ENCODE measurements around the gene CCHCR1. TPM values are rescaled to one million over a fixed set of nuclear protein-coding genes. Genes with fewer than 3 reads are reported as not detected.

CCHCR1 gene
- total and polyA plus RNA-seq, 5 donors = 9.6 to 16.7 (median 12.3) TPM

DNA sequence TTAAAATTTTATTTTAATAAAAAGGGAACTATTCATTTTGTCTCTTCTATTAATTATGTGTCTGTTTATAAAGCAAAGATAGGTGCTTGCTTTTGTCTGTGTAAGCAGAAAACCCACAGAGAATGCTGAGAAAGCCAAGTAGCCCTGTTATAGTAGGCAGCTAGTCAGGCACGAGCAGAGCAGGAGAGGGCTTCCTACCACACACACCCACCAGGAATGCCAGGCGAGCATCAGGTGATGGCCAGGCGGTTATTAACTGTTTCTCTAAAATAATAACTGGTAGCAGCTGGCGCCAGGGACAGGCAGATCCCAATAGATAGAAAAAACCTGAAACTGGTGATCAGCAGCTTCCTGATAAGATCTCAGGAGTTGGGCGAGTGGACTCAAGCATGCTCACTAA is 60.9 kb downstream of the CCHCR1 start:
- no peak for ATAC-seq
- Histone ChIP-seq H3K27ac (ENCODE audit: low read length) (no peak overlapping the region), H3K4me1 (ENCODE audit: control insufficient read depth, insufficient read depth, low read length) (peaks cover 7% of the 10 kb centered on the region), H3K9me3 (ENCODE audit: control insufficient read depth, low read length) (no peaks in the 10 kb centered on the region), H3K4me3 (ENCODE audit: low read length) (no peak overlapping the region), H3K27me3 (ENCODE audit: control insufficient read depth, insufficient read depth) (no peaks in the 10 kb centered on the region)
- DNase-seq = no peak
- 75% methylated on average over 5 of the region's 5 CpGs for WGBS
- intact Hi-C loops (cut with DNase I) = no loop called here

DNA sequence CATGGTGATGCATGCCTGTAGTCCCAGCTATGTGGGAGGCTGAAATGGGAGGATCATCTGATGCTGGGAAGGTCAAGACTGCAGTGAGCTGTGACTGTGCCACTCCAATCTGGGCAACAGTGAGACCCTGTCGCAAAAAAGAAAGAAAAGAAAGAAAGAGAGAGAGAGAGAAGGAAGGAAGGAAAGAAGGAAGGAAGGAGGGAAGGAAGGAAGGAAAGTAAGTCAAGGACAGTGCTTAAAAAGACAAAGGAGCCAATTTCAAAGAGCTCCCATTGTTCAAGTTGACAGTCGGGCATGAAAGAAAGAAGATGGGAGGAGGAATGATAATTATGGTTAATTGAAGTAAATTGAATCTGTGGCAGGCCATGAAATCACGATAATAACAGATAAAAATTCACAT is 61.4 kb downstream of the CCHCR1 start:
- H3K4me3 ChIP-seq (ENCODE audit: low read length) = no peak overlapping the region
- ATAC-seq (no peak), DNase-seq (no peak)
- H3K27ac ChIP-seq (ENCODE audit: low read length) = no peak overlapping the region
- H3K4me1 ChIP-seq (ENCODE audit: control insufficient read depth, insufficient read depth, low read length) = peaks cover 7% of the 10 kb centered on the region
- no peaks in the 10 kb centered on the region for H3K9me3 ChIP-seq (ENCODE audit: control insufficient read depth, low read length)
- intact Hi-C loops (cut with DNase I) = no loop called here
- WGBS = 70% methylated on average over 3 of the region's 3 CpGs
- no peaks in the 10 kb centered on the region for H3K27me3 ChIP-seq (ENCODE audit: control insufficient read depth, insufficient read depth)

GRCh38 chr6:31094389-31094881 is 63.2 kb downstream of the CCHCR1 start:
- DNase-seq = no peak
- peak; percentile 54 to 59 for ATAC-seq
- H3K4me3 ChIP-seq (ENCODE audit: low read length) = no peak overlapping the region
- no peaks in the 10 kb centered on the region for H3K27me3 ChIP-seq (ENCODE audit: control insufficient read depth, insufficient read depth)
- H3K27ac ChIP-seq (ENCODE audit: low read length) = peak overlapping the region; percentile 36
- 58% methylated on average over 3 of the region's 3 CpGs for WGBS
- no peaks in the 10 kb centered on the region for H3K9me3 ChIP-seq (ENCODE audit: control insufficient read depth, low read length)
- peaks cover 7% of the 10 kb centered on the region for H3K4me1 ChIP-seq (ENCODE audit: control insufficient read depth, insufficient read depth, low read length)
- intact Hi-C loops (cut with DNase I) = no loop called here

DNA sequence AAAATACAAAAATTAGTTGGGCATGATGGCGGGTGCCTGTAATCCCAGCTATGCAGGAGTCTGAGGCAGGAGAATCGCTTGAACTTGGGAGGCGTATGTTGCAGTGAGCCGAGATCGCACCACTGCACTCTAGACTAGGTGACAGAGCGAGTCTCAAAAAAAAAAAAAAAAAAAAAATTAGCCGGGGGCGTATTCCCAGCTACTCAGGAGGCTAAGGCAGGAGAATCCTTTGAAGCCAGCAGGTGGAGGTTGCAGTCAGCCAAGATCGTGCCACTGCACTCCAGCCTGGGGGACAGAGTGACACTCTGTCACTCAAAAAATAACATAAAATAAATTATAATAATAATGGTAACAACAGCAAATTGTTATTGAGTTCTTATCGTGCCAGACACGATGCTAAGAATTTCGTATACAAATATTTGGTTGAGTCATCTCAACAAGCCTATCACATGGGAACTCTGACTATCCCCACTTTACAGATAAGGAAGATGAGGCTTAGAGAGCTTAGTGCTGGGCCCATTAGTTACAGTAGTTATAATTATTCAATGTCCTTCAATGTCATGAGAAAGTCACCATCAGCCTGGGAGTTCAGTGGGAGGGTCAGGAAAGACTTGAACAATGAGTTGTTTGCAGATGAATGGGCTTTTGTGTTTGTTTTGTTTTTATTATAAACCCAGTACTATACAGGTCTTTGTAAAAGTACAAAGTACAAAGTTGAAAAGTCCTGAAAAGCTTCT is 64.7 kb downstream of the CCHCR1 start:
- Histone ChIP-seq H3K27ac (ENCODE audit: low read length) (no peak overlapping the region), H3K4me1 (ENCODE audit: control insufficient read depth, insufficient read depth, low read length) (peaks cover 7% of the 10 kb centered on the region), H3K9me3 (ENCODE audit: control insufficient read depth, low read length) (no peaks in the 10 kb centered on the region), H3K27me3 (ENCODE audit: control insufficient read depth, insufficient read depth) (no peaks in the 10 kb centered on the region), H3K4me3 (ENCODE audit: low read length) (no peak overlapping the region)
- whole genome bisulfite sequencing = 83% methylated on average over 12 of the region's 12 CpGs
- DNase-seq (no peak), ATAC-seq (no peak)
- intact Hi-C loops (cut with DNase I) = no loop called here

Other genes starting within 250 kb of the CCHCR1 start
- gene GTF2H4, start 249.6 kb downstream of the CCHCR1 start, total RNA-seq = 10 to 100 TPM; 13.6 to 29.7 (median 18.2) TPM
- 10.6 TPM for gene GTF2H4, start 249.6 kb downstream of the CCHCR1 start, polyA plus RNA-seq
- gene VARS2, start 243.6 kb downstream of the CCHCR1 start, total RNA-seq = 10 to 100 TPM; 14.8 to 20.8 (median 16.9) TPM
- gene VARS2, start 243.6 kb downstream of the CCHCR1 start, polyA plus RNA-seq = 14.2 TPM
- under 1 TPM in 1 of 4 donors, not detected in 3; 0.45 TPM for gene SFTA2, start 225.6 kb downstream of the CCHCR1 start, total RNA-seq
- not detected for gene SFTA2, start 225.6 kb downstream of the CCHCR1 start, polyA plus RNA-seq
- not detected for gene MUCL3, start 216.8 kb downstream of the CCHCR1 start, total RNA-seq
- not detected for gene MUCL3, start 216.8 kb downstream of the CCHCR1 start, polyA plus RNA-seq
- not detected for gene MUC21, start 174.1 kb downstream of the CCHCR1 start, total RNA-seq
- gene MUC21, start 174.1 kb downstream of the CCHCR1 start, polyA plus RNA-seq = 0.07 TPM
- under 1 TPM in 3 of 4 donors, not detected in 1; 0.06 to 0.14 (median 0.06) TPM for gene MUC22, start 147.3 kb downstream of the CCHCR1 start, total RNA-seq
- gene MUC22, start 147.3 kb downstream of the CCHCR1 start, polyA plus RNA-seq = 0.14 TPM
- not detected for gene C6orf15, start 45.2 kb downstream of the CCHCR1 start, total RNA-seq
- not detected for gene C6orf15, start 45.2 kb downstream of the CCHCR1 start, polyA plus RNA-seq
- 1 to 10 TPM; 1.4 to 4.5 (median 4.4) TPM for gene PSORS1C1, start 43.0 kb downstream of the CCHCR1 start, total RNA-seq
- 6.5 TPM for gene PSORS1C1, start 43.0 kb downstream of the CCHCR1 start, polyA plus RNA-seq
- gene CDSN, start 37.4 kb downstream of the CCHCR1 start, total RNA-seq = under 1 TPM in 2 of 4 donors, not detected in 2; 0.14 to 0.17 TPM
- 0.11 TPM for gene CDSN, start 37.4 kb downstream of the CCHCR1 start, polyA plus RNA-seq
- gene PSORS1C2, start 18.7 kb downstream of the CCHCR1 start, total RNA-seq = not detected
- not detected for gene PSORS1C2, start 18.7 kb downstream of the CCHCR1 start, polyA plus RNA-seq
- gene TCF19, start 787 bp upstream of the CCHCR1 start, total RNA-seq = 1 to 10 TPM; 2.0 to 5.5 (median 3.7) TPM
- 2.0 TPM for gene TCF19, start 787 bp upstream of the CCHCR1 start, polyA plus RNA-seq
- 1 to 10 TPM in 2 of 4 donors, under 1 TPM in 2; 0.34 to 1.2 (median 0.87) TPM for gene POU5F1, start 12.9 kb upstream of the CCHCR1 start, total RNA-seq
- 0.57 TPM for gene POU5F1, start 12.9 kb upstream of the CCHCR1 start, polyA plus RNA-seq
- 100 to 1,000 TPM; 183 to 425 (median 325) TPM for gene HLA-C, start 114.3 kb upstream of the CCHCR1 start, total RNA-seq
- gene HLA-C, start 114.3 kb upstream of the CCHCR1 start, polyA plus RNA-seq = 276 TPM
- gene HLA-B, start 199.4 kb upstream of the CCHCR1 start, total RNA-seq = 100 to 1,000 TPM; 283 to 475 (median 403) TPM
- 448 TPM for gene HLA-B, start 199.4 kb upstream of the CCHCR1 start, polyA plus RNA-seq
- 10 to 100 TPM; 10.1 to 13.6 (median 11.3) TPM for gene MICA, start 245.8 kb upstream of the CCHCR1 start, total RNA-seq
- 8.8 TPM for gene MICA, start 245.8 kb upstream of the CCHCR1 start, polyA plus RNA-seq

Measured in right cardiac atrium (tissue), 5 donors.